ENCODE data around the gene FLNC. TPM values are rescaled to one million over a fixed set of nuclear protein-coding genes. Genes with fewer than 3 reads are reported as not detected.

The FLNC gene
- total RNA-seq (2022; extraction: Qiagen RNA extraction): 2.9 to 6.0 TPM (median 3.9 TPM) in 5 replicates

DNA sequence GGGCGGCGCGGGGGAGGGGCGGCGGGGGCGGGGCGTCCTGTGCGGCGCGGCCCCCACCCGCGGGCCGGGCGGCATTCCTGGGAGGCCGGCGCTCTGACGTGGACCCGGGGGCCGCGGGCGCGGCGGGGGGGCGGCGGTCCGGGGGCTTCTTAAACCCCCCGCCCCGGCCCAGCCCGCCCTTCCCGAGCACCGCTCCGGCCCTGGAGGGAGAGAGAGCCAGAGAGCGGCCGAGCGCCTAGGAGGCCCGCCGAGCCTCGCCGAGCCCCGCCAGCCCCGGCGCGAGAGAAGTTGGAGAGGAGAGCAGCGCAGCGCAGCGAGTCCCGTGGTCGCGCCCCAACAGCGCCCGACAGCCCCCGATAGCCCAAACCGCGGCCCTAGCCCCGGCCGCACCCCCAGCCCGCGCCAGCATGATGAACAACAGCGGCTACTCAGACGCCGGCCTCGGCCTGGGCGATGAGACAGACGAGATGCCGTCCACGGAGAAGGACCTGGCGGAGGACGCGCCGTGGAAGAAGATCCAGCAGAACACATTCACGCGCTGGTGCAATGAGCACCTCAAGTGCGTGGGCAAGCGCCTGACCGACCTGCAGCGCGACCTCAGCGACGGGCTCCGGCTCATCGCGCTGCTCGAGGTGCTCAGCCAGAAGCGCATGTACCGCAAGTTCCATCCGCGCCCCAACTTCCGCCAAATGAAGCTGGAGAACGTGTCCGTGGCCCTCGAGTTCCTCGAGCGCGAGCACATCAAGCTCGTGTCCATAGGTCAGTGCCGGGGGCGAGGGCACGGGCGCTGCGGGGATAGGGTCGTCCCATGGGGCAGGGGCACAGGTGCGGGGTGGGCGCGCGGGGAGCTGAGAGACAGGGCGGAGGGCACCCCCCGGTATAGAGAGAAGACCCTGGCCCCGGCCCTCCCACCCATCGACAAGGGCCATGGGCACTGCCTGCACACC is at the start of gene FLNC:
Gene FLNC (plus strand): TSS at position 176 of the 947 bp plus-strand sequence. CDS start 232 bp downstream, at position 408.

GRCh38 chr7:128791121-128791971 is 38.9 kb upstream of the FLNC start, which contains the start of gene CCDC136:
CCDC136 (plus strand) TSS chr7:128791968; CDS start chr7:128792412, 444 bp downstream.

DNA sequence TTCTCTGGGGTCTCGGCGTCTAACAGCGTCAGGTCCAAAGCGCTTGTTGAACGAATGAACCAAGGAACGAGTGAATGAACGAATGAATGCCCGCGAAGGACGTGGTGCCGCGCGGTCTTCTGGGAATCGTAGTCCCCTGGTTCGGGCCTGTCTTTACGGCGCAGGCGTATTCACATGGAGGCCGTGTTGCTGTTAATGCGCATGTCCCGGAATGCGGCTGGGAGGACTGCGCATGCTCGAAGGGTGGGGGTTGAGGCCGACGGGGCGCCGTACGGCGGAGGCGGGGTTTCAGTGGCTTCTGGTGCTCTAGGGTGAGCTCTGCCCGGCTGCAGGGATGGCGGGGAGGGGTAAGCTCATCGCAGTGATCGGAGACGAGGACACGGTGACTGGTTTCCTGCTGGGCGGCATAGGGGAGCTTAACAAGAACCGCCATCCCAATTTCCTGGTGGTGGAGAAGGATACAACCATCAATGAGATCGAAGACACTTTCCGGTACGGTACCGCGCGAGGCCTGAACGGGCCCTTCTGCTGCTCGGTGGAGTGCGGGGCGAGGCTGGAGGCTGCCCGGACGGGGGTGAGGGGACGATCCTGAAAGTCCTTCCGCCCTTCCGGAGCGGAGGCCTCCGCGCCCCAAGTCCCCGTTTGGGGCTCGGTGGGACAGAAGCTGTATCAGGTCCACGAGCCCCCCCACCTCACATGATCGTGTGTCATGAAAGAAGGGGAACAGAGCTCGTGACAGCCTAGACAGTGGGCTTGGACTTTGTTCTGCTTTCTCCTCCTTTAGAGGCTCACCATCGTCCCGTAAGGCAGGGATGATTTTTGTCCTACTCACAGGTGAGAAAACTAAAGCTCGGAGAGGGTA is 32.6 kb downstream of the FLNC start, which contains the start of gene ATP6V1F:
Gene ATP6V1F (plus strand): TSS at position 286 of the 862 bp plus-strand sequence. CDS start 49 bp downstream, at position 335.

Other genes starting within 250 kb of the FLNC start
- 0.46 to 0.66 TPM (median 0.56 TPM) in 5 replicates for gene GARIN1A, start 158.1 kb upstream of the FLNC start, total RNA-seq (2022; extraction: Qiagen RNA extraction)
- 143 to 189 TPM (median 180 TPM) in 5 replicates for gene CALU, start 91.0 kb upstream of the FLNC start, total RNA-seq (2022; extraction: Qiagen RNA extraction)
- gene OPN1SW, start 54.6 kb upstream of the FLNC start, total RNA-seq (2022; extraction: Qiagen RNA extraction): not detected in 5 replicates
- 1.4 to 2.2 TPM (median 2.1 TPM) in 5 replicates for gene CCDC136, start 38.4 kb upstream of the FLNC start, total RNA-seq (2022; extraction: Qiagen RNA extraction)
- 238 to 300 TPM (median 251 TPM) in 5 replicates for gene ATP6V1F, start 32.5 kb downstream of the FLNC start, total RNA-seq (2022; extraction: Qiagen RNA extraction)
- gene KCP, start 80.3 kb downstream of the FLNC start, total RNA-seq (2022; extraction: Qiagen RNA extraction): 0.07 to 0.22 TPM (median 0.15 TPM) in 5 replicates
- gene IRF5, start 107.5 kb downstream of the FLNC start, total RNA-seq (2022; extraction: Qiagen RNA extraction): 11.9 to 16.6 TPM (median 15.9 TPM) in 5 replicates
- gene TNPO3, start 224.7 kb downstream of the FLNC start, total RNA-seq (2022; extraction: Qiagen RNA extraction): 39.5 to 47.5 TPM (median 45.1 TPM) in 5 replicates